ENCODE results near the gene PDZD7.

PDZD7 gene

GRCh38 chr10:101020427-101021075 lies 10.4 kb downstream of the PDZD7 start:
- DNase-seq, result no peak

DNA sequence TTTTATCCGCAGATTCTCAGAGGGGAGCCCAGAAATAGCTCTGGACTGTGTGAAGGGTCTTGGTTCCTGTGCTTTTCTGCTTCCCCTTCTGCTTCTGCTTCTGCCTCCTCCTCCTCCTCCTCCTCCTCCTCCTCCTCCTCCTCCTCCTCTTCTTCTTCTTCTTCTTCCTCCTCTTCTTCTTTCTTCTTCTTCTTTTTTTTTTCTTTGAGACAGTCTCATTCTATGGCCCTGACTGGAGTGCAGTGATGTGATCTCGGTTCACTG lies 11.6 kb downstream of the PDZD7 start:
- no peak for DNase-seq

- peak in 55 of 56 donors; percentile 4 to 91 (median 61) for DNase-seq
Measured at GRCh38 chr10:101018600-101019439, 12.1 kb downstream of the PDZD7 start.

DNA sequence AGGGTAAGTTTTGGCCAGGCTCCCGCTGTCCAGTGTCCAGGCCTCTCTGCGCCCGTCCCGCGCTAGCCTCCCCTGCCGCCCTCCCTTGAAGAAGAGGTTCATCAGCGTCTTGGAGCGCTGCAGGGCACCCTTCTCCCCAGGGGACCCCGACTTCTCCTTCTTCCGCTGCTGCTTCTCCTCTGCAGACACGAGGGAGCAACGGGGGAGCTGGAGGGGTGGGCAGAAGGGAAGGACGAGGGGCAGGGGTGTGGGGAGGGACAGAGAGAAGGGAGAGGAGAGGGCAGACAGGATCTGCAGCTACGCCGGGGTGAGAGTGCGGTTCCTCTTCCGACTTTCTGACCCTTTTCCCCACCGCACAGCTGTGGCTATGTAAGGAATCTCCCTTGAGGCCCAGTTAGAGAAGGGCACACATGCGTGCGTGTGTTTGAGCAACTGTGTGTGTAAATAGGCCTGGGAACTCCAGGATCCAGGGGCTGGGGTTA lies 12.8 kb downstream of the PDZD7 start:
- no peak for DNase-seq

DNA sequence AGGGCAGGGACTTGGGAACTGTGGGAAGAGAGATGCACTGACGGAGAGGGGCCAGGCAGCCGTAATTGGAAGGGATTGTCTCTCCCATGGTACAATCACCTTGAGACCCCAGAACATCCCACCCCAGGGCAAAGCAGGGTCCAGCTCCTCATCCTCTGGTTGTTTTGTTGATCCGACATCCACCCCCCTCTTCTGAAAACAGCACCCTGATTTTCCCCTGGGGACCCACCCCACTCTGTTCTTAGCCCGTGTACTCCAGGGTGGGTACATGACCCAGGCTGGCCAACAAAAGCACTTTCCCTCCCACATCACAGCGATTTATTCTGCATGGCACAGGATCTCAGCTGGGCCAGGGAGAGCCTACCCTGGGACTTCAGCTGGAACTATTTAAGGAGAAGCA lies 14.1 kb downstream of the PDZD7 start:
- no peak for DNase-seq

- no peak for DNase-seq
Measured at GRCh38 chr10:101015582-101015973, 15.4 kb downstream of the PDZD7 start.

GRCh38 chr10:101014966-101015581 lies 15.9 kb downstream of the PDZD7 start:
- DNase-seq, result peak in 4 of 56 donors; percentile 7 to 31 (median 18)

DNA sequence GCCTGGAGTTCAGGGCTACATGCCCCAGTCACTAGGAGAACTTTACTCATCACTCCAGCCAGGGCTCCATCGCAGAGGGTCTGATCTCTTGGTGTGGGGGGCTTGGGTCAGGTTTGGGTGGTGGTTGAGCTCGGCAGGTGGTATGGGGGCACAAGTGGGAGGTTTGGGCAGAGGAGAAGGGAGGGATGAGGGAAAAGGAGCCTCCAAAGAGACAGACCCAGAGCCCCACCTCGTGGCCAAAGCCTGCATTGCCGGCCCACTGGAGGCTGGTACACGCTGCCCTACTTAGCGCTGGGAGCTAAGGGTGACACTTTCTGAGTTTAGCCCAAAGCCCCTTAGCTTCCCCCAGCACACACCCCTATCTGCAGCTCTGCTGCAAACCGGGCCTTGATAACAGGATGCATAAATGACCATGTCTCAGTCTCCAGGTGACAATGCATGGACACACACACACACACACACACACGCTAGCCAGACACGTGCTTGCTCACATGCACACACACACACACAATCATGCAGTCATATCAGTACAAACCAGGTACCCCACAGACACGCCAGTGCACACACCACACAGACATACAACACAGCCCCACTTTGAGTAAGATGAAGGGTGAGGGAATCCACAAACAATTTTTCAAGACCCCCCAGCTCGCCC lies 16.6 kb downstream of the PDZD7 start:
- DNase-seq, result peak in 52 of 56 donors; percentile 17 to 93 (median 64)

- DNase-seq, result no peak
Measured at GRCh38 chr10:101013365-101013825, 17.5 kb downstream of the PDZD7 start.

GRCh38 chr10:101012525-101013364 lies 18.2 kb downstream of the PDZD7 start:
- DNase-seq, result peak in 55 of 56 donors; percentile 35 to 98 (median 88)

GRCh38 chr10:101011517-101012423 lies 19.2 kb downstream of the PDZD7 start:
- DNase-seq, result peak in 10 of 56 donors; percentile 17 to 53 (median 34)

GRCh38 chr10:101010329-101010728 lies 20.6 kb downstream of the PDZD7 start:
- DNase-seq, result no peak

- DNase-seq, result peak in 49 of 56 donors; percentile 14 to 87 (median 68)
Measured at GRCh38 chr10:101008823-101009423, 22.0 kb downstream of the PDZD7 start.

DNA sequence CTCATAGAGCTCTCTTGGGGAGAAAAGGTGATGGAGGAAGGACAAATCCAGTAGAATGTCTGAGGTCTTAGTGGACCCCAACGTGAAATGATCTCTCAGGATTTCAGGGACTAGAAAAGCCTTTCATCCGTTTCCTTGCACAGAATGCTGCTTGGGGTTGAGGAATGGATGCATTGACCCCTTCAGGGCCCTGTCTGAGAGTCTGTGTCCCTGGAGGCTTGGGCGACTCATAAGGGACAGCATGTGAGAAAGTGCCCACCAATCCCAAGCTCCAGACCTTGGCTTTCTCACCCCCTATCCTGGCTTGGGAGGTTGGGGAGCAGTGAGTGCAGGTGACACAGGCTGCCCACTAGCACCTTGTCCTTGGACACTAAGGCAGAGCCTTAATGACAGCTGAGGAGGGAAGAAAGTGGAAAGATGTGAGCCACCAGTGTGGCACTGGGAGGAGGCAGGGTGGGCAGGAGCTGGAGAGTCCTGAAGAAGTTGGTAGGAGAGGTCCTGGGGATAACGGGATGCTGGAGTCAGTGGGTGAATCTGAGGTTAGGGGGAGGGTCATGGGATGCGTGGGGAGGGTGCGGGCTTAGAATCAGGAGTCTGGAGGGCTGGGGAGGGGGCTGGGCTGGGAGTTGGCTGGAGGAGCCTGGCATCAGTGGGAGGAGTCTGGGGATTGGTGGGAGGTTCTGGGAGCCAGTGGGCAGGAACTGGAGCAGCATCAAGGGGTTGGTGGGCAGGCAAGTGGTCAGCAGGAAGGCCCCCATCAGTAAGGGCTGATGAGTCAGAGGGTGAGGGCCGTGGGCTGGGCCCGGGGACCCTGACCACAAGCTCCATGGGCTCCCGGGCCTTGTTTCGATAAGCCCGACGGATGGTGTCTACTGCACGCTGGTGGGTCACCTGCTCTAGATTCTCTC lies 22.8 kb downstream of the PDZD7 start:
- DNase-seq, result peak in 30 of 56 donors; percentile 31 to 77 (median 58)

- peak in 13 of 56 donors; percentile 31 to 66 (median 43) for DNase-seq
Measured at GRCh38 chr10:101007099-101007711, 23.7 kb downstream of the PDZD7 start.

GRCh38 chr10:101006593-101007098 lies 24.3 kb downstream of the PDZD7 start:
- DNase-seq, result peak in 15 of 56 donors; percentile 23 to 60 (median 44)

DNA sequence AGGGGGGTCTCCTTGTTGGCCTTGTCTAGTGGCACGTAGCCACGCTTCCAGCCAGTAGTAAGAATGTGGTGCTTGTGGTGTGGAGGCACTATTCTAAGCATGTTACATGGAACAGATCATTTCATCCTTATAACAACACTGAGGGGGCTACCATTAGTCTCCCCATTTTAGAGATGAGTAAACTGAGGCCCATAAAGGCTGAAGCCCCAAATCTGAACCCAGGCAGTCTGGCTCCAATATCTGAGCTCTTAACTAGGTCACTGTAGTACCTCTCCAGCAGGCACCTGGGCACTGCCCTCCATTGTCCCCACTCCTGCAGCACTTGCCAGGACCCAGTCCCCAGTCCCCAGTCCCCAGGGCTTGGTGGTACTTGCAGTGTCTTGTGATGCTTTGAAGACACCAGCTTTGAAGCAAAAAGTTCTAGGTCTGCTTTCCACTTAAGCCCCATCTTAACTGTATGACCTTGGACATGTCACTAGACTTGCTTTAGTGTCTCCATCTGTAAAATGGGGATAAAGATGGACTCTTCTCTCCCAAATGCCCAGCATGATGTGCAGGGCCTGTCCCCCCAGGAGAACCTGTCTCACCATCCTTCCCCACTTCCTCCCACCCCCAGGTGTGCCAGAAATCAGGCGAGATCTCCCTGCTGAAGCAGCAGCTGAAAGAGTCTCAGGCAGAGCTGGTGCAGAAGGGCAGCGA lies 24.9 kb downstream of the PDZD7 start:
- no peak for DNase-seq
